ENCODE data around the gene ATRN. TPM values are rescaled to one million over a fixed set of nuclear protein-coding genes. Genes with fewer than 3 reads are reported as not detected.

Gene ATRN
- total and polyA plus RNA-seq, 2 of the 8 experiments (the other 6 are each of a cell fraction or from before 2014, with no cell fraction given), result 12.0 to 17.4 TPM

DNA sequence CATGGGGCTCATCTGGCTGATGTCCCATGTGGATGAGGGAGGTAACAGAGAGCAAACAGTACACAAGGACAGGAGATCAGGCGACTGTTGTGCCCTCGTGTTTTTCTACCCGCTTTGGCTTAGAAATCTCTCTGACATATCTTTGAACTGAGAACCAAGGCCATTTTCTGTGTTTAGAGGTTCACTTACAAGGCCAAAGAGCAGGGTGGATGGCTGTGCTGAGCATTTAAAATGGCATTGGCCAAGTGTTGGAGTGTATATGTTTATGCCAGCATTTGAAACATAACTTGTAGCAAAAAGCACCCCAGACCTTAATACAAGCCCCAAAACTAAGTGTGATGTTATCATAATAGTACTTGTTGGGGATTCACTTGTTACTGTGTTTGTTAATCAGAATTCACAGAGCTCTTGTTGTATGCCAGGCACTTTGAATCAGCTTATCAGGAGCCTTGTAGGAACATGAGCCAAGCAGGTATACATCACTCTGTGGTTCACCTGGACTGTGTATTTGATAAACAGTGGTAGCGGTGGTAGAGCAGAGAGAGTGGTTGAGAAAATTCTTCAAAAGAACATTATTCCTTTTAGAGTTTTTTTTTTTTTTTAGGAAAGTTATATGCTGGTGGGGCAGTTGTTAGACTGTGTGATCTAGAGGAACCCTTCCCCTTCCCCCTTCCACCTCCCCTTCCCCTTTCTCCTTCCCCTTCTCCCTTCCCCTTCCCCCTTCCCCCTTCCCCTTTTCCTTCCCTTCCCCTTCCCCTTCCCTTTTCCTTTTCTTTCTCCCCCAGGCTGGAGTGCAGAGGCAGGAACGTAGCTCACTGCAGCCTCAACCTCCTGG lies 71.3 kb downstream of the ATRN start (continued):
- TF ChIP-seq, protein P1, sequence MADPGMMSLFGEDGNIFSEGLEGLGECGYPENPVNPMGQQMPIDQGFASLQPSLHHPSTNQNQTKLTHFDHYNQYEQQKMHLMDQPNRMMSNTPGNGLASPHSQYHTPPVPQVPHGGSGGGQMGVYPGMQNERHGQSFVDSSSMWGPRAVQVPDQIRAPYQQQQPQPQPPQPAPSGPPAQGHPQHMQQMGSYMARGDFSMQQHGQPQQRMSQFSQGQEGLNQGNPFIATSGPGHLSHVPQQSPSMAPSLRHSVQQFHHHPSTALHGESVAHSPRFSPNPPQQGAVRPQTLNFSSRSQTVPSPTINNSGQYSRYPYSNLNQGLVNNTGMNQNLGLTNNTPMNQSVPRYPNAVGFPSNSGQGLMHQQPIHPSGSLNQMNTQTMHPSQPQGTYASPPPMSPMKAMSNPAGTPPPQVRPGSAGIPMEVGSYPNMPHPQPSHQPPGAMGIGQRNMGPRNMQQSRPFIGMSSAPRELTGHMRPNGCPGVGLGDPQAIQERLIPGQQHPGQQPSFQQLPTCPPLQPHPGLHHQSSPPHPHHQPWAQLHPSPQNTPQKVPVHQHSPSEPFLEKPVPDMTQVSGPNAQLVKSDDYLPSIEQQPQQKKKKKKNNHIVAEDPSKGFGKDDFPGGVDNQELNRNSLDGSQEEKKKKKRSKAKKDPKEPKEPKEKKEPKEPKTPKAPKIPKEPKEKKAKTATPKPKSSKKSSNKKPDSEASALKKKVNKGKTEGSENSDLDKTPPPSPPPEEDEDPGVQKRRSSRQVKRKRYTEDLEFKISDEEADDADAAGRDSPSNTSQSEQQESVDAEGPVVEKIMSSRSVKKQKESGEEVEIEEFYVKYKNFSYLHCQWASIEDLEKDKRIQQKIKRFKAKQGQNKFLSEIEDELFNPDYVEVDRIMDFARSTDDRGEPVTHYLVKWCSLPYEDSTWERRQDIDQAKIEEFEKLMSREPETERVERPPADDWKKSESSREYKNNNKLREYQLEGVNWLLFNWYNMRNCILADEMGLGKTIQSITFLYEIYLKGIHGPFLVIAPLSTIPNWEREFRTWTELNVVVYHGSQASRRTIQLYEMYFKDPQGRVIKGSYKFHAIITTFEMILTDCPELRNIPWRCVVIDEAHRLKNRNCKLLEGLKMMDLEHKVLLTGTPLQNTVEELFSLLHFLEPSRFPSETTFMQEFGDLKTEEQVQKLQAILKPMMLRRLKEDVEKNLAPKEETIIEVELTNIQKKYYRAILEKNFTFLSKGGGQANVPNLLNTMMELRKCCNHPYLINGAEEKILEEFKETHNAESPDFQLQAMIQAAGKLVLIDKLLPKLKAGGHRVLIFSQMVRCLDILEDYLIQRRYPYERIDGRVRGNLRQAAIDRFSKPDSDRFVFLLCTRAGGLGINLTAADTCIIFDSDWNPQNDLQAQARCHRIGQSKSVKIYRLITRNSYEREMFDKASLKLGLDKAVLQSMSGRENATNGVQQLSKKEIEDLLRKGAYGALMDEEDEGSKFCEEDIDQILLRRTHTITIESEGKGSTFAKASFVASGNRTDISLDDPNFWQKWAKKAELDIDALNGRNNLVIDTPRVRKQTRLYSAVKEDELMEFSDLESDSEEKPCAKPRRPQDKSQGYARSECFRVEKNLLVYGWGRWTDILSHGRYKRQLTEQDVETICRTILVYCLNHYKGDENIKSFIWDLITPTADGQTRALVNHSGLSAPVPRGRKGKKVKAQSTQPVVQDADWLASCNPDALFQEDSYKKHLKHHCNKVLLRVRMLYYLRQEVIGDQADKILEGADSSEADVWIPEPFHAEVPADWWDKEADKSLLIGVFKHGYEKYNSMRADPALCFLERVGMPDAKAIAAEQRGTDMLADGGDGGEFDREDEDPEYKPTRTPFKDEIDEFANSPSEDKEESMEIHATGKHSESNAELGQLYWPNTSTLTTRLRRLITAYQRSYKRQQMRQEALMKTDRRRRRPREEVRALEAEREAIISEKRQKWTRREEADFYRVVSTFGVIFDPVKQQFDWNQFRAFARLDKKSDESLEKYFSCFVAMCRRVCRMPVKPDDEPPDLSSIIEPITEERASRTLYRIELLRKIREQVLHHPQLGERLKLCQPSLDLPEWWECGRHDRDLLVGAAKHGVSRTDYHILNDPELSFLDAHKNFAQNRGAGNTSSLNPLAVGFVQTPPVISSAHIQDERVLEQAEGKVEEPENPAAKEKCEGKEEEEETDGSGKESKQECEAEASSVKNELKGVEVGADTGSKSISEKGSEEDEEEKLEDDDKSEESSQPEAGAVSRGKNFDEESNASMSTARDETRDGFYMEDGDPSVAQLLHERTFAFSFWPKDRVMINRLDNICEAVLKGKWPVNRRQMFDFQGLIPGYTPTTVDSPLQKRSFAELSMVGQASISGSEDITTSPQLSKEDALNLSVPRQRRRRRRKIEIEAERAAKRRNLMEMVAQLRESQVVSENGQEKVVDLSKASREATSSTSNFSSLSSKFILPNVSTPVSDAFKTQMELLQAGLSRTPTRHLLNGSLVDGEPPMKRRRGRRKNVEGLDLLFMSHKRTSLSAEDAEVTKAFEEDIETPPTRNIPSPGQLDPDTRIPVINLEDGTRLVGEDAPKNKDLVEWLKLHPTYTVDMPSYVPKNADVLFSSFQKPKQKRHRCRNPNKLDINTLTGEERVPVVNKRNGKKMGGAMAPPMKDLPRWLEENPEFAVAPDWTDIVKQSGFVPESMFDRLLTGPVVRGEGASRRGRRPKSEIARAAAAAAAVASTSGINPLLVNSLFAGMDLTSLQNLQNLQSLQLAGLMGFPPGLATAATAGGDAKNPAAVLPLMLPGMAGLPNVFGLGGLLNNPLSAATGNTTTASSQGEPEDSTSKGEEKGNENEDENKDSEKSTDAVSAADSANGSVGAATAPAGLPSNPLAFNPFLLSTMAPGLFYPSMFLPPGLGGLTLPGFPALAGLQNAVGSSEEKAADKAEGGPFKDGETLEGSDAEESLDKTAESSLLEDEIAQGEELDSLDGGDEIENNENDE (IDR thresholded peaks at IDR 0.05; ENCODE audit: insufficient replicate concordance, low read length), result no peak

Measured in H1 (cell line).